ENCODE data around the gene SEPTIN7.

Gene SEPTIN7

GRCh38 chr7:35787925-35788324, 12.9 kb upstream of the SEPTIN7 start:
- DNase-seq (ENCODE audit: low read depth): no peak

DNA sequence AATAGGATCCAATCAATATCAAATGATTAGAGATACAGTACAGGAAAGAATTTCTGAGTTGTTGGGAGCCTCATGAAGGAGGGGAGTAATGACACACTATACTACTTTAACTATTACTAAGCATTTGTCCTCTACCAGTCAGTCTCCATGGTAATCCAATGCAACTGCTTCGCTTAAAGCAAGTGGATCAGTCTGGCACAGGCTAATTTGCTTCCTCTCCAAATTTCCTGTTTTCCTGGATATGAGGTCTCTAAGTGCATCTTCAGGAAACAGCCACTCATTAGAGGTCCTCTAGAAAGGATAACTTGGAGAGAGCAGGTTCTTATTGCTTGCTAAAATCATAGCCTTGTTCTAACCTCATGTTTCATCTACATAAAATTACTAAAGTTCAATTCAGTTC, 8.4 kb upstream of the SEPTIN7 start:
- DNase-seq (ENCODE audit: low read depth): no peak

DNA sequence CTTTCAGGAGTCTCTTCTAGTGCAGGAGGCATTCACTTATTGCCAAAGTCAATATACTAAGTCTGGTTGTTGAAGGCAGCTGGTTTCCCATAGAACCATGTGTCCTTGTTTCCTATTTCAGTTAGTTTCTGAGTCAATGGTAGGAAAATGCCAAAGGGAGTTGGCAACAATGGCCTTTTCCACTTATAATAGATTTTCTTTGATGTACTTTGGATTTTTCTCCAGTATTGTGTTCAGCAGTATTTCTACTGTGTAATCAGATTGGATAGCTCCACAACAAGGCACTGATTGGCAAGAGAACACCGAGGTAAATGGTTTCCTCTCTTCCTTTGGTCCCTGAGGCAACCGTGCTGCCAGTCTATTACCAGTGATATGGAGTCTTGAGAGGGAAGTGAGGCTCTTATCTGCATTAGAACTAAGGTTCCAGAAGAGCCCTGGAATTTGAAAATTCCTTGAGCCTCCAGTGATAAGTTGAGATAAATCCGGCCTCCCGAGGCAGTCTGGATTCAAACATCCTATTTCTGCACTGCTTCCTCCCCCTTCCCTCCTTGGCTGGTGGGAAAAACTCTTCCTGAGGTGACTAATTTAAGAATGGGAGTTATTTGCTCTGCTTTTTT, 7.9 kb upstream of the SEPTIN7 start:
- DNase-seq (ENCODE audit: low read depth): peak; percentile 81

GRCh38 chr7:35797311-35797710, 3.5 kb upstream of the SEPTIN7 start:
- DNase-seq (ENCODE audit: low read depth): no peak

DNA sequence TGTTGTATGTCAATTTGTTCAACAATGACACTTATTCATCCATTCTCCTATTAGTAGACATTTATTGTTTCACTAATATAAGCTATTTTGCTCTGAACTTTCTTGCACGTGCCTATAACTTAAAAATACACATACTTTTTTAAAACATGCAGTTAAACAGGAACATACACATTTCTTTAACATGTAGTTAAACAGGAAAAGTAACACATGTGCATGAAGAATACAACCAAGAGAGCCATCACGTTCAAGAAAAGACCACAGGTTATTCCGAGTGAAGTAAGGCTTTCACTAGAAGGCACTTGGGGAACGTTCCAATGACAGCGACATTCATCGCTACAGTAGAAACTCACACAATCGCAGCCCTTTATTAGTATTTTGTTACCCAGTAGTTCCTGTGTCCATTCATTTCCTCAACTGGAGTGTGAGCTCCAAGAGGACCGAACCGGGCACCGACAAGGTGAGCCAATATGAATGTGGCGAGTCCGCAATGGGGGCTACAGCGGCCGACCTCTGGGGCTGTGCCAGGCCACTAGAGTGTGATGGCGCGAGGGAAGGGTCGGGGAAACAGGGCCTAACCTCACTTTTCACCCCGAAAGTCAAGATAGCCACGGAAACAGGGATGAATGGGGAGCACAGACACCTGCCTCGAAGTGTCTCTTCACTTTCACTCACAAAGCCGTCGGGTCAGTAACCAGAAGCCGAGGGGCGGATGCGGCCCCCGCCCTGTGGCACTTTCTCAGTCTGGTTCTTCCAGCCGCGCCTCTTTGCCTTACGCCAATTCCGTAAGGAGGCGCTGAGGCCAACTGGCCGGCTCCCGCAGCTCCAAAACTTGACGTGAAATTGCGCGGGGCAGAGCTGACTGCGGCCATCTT, 775 bp upstream of the SEPTIN7 start:
- peak; percentile 82 for DNase-seq (ENCODE audit: low read depth)

- peak; percentile 61 for DNase-seq (ENCODE audit: low read depth)
These were observed 690 bp downstream of the SEPTIN7 start for GRCh38 chr7:35801392-35802101.

DNA sequence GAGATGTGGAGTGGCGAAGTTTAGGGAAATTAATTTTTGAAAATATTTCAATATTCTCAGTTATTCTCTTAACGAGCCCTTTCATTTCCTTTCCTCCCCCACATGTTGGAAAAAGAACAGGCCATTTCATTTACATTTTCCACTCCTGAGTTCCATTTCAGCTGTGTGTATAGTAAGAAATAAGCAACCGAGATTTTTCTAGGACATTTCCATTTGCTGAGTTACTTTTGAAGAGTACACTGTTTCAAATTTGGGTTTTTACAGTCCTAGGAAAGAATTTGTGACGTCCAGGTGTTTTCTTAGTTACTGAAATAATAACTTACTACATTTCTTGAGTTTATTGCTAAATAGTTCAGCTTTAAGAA, 1.2 kb downstream of the SEPTIN7 start:
- DNase-seq (ENCODE audit: low read depth): no peak

DNA sequence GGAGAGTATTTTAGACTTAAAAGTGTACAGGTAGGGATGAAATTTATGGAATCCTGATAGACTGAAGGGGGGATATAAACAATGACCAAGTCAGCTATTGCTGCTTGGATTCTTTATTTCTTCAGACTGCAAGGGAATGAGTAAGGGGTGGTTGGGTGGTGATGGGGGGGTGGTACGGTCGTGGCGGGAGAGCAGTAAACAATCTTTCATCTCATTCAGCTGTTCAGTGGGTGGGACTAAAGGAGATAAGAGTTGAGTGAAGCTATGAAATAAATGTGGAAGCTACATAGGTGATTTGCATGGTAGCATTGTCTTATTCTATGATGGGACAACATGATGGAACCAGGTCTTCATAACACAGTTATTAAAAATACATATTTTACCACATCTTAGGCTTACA, 1.8 kb downstream of the SEPTIN7 start:
- DNase-seq (ENCODE audit: low read depth): peak; percentile 40

DNA sequence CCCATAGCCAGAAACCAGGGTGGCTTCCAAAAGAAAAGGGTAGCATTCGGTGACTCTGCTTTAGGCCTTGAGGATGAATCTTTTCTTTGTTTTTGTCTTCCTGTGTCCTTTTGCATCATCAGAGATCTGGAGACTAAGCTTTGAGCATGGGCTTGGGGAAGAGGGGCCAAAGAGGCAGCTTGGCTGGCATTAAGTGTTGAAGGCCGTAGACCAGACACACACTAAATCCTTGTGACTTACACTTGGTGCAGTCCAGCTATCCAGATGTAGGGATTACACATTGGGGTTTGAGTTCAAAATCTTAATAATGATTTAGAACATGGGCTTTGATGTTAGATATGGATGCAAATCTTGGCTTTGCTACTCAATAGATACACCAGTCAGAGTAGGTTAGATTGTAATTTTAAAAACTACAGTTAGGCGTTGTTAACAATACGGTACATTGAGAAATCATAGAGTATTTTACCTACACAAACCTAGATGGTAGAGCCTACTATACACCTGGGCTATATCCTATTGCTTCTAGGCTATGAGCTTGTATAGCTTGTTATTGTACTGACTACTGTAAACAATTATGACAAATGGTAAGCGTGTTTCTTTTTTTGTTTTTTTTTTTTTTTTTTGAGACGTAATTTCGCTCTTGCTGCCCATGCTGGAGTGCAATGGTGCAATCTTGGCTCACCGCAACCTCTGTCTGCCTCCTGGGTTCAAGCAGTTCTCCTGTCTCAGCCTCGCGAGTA, 3.5 kb downstream of the SEPTIN7 start:
- no peak for DNase-seq (ENCODE audit: low read depth)

GRCh38 chr7:35805876-35806275, 5.0 kb downstream of the SEPTIN7 start:
- peak; percentile 63 for DNase-seq (ENCODE audit: low read depth)

DNA sequence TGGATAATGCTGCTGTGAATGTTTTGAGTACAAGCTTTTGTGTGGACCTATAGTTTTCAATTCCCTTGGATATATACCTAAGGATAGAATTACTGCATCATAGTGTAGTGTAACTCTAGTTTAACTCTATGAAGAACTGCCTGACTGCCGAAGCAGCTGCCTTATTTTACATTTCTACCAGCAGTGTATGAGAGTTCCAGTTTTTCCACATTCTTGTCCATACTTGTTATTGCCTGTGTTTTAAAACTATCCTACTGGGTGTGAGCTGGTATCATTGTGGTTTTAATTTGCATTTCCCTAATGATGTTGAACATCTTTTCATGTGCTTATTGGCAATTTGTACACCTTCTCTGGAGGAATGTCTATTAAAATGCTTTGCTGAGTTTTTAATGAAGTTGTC, 15.7 kb downstream of the SEPTIN7 start:
- no peak for DNase-seq (ENCODE audit: low read depth)

GRCh38 chr7:35817181-35817580, 16.3 kb downstream of the SEPTIN7 start:
- DNase-seq (ENCODE audit: low read depth): no peak

GRCh38 chr7:35817930-35818329, 17.1 kb downstream of the SEPTIN7 start:
- no peak for DNase-seq (ENCODE audit: low read depth)

DNA sequence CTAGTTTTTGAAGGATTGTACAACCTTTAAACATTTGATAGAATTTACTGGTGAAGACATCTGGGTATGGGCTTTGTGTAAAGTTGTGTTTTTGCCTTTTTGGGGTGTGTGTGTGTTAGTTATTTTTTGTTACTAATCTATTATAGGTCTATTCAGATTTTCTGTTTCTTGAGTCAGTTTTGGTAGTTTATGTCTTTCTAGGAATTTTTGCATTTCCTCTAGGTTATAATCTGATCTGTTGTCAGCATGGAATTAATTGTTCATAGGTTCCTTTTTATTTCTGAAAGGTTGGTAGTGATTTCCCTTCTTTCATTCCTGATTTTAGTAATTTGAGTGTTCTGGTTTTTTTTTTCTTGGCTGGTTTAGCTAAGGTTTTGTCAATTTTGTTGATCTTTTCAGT, 17.7 kb downstream of the SEPTIN7 start:
- DNase-seq (ENCODE audit: low read depth): no peak

DNA sequence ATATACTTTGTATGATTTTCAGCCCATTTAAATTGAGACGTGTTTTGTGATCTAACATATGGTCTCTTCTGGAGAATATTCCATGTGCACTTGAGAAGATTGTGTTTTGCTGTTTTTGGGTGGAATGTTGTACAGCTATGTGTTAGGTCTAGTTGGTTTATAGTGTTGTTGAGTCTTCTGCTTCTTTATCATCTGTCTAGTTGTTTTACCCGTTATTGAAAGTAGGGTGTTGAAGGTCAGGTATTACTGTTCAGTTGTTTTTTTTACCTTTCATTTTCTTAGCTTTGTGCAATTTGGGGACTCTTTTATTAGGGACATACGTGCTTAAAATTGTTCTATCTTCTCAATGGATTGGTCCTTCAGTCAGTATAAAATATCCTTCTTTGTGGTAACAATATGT, 18.5 kb downstream of the SEPTIN7 start:
- no peak for DNase-seq (ENCODE audit: low read depth)

DNA sequence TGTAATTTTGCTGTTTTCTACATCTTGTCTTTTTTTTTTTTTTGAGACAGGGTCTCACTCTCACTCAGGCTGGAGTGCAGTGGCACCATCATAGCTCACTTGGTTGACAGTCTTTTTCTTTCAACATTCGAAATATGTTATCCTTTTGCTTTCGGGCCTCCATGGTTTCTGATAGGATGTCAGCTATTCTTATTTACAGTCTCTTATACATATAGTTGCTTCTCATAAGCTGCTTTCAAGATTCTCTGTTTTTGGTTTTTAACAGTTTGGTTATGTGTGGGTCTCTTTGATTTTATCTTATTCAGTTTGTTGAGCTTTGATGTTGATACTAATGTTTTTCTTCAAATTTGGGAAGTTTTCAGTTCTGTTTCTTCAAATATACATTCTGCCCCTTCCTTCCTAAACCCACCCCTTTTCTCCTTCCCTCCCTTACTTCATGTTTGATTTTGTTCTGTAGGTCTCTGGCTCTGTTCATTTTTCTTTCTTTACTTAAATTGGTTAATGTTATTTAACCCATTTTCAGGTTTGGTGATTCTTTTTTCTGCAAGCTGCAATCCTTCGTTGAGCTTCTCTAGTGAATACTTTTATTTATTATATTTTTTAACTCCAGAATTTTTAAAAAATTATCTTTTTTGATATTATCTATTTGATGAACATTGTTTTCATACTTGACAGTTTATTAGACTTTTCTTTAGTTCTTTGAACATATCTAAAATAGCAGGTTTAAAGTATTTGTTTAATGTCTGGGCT, 19.3 kb downstream of the SEPTIN7 start:
- DNase-seq (ENCODE audit: low read depth): no peak

DNA sequence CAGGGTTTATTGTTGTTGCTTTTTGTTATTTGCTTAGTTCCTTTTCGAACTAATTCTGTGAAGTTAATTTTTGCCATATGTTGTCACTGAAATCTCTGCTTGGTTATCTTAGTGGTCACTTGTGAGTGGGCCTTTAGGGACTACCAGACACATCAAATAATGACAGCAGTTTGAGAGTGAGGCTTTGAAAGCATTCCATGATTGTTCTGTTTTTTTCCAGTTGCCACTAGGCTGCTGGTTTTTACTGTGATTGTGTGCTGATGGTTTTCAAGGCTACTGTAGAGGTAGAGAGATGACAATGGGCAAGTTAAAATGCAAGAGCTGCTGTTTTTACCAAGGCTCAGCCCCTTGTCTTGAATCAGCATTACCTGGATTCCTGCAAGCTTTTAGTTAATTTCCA, 20.0 kb downstream of the SEPTIN7 start:
- no peak for DNase-seq (ENCODE audit: low read depth)

DNA sequence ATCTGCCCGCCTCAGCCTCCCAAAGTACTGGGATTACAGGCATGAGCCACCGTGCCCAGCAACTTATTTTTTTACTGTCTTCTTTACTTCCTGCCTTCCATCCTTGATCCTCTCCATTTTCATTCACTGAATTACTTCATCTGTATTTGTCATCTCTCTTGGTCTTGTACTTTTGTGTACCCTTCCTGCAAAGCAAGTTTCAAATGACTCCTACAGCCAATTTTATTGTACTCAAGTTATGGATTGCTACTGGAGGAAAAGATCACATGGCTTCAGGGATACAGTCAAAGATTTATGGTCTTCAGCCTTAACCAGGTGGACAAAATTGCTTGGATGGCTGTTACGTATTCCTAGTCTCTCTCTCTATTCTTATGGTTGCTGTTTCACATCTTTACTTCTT, 22.6 kb downstream of the SEPTIN7 start:
- no peak for DNase-seq (ENCODE audit: low read depth)

- DNase-seq (ENCODE audit: low read depth): no peak
These were observed 25.1 kb downstream of the SEPTIN7 start for GRCh38 chr7:35825974-35826373.

GRCh38 chr7:35826751-35827150, 25.9 kb downstream of the SEPTIN7 start:
- DNase-seq (ENCODE audit: low read depth): no peak

GRCh38 chr7:35828817-35829216, 28.0 kb downstream of the SEPTIN7 start:
- no peak for DNase-seq (ENCODE audit: low read depth)

DNA sequence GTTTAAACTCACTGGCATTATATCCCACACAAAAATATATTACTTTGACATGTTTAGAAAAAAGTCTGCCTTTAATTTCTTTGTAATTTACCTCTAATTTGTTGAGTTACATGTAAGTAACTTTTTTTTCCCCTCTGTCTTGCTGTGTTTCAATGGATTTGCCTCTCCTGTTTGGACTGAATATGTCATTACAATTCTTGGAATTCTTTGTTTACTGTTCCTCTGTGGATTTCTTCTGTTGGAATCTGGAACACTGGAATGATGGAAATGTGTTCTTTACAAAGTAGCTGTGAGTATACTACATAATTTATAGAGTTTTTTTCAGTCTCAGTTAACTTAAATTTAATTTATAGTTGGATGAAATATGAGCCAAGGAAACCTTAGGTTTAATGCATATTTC, 30.4 kb downstream of the SEPTIN7 start:
- peak; percentile 59 for DNase-seq (ENCODE audit: low read depth)

Measured in amniotic epithelial cell (primary cell).